ENCODE results near the gene GUK1. TPM values are rescaled to one million over a fixed set of nuclear protein-coding genes. Genes with fewer than 3 reads are reported as not detected.

Gene GUK1
- total and polyA plus RNA-seq, 2 experiments from 2014 or later, result 87.5 to 121 TPM

DNA sequence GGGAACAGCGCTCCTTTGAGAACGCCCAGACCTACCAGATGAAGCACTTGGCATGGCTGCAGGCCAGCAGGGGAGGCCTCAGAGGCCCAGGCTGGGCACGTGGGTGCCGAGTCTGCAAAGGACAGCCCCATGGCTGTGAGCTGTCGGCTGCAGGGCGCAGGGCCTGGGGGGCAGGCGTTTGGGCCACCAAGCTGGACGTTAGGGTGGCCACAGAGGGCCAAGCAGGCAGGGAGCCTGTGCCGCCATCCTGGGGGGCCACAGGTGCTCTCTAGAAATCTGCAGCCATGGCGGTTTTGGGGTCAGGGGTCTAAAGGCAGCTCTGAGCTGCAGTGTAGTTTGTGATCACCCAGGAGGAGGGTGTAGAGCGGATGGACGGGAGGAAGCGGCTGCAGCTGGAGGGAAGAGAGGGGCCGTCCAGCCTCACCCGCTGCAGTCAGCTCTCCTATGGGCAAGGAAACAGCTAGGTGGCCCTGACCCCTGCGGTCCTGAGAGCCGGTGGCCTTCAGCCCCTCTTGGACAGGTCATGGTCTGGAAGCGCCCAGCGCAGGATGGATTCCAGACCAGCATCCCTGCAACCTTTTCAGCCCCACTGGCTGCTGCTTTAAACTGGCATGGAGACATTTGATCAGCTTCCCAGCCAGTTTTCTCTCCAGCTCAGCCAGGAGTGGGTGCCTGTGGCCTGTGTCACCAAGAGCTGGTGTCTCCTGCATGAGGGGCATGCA is 36.5 kb downstream of the GUK1 start (continued):
- TF ChIP-seq, protein P1, sequence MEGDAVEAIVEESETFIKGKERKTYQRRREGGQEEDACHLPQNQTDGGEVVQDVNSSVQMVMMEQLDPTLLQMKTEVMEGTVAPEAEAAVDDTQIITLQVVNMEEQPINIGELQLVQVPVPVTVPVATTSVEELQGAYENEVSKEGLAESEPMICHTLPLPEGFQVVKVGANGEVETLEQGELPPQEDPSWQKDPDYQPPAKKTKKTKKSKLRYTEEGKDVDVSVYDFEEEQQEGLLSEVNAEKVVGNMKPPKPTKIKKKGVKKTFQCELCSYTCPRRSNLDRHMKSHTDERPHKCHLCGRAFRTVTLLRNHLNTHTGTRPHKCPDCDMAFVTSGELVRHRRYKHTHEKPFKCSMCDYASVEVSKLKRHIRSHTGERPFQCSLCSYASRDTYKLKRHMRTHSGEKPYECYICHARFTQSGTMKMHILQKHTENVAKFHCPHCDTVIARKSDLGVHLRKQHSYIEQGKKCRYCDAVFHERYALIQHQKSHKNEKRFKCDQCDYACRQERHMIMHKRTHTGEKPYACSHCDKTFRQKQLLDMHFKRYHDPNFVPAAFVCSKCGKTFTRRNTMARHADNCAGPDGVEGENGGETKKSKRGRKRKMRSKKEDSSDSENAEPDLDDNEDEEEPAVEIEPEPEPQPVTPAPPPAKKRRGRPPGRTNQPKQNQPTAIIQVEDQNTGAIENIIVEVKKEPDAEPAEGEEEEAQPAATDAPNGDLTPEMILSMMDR (conservative IDR thresholded peaks at IDR 0.05; ENCODE audit: low read depth in 2 of 2), result no peak

DNA sequence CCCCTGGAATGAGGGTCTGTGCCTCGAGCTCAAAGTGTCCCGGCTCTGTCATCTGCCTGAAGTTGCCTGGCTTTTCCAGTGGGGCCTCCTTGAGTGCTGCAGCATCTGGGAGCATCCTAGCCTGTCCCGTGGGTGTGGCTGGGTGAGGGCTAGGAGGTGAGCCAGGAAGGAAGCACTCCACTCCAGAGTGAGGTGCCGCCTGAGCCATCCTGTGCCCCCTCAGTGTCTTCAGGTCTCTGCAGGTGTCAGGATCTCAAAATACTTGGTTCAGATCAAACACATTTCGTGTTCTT is 37.0 kb downstream of the GUK1 start:
- Histone ChIP-seq H3K4me2 (no peak overlapping the region), H3K36me3 (ENCODE audit: insufficient read depth) (no peaks in the 10 kb centered on the region), H4K20me1 (replicated peaks; ENCODE audit: insufficient read depth) (no peaks in the 10 kb centered on the region; the same call in 1 of the 2 replicates), H3F3A (replicated peaks; ENCODE audit: low read depth) (peaks cover 4% of the 10 kb centered on the region; the same call in 1 of the 2 replicates), H3K27ac (ENCODE audit: low read depth) (no peak overlapping the region), H3K79me2 (replicated peaks; ENCODE audit: insufficient read depth) (0 out of 2 replicates have a peak, but pooled peaks cover 3% of the 10 kb centered on the region), H3K9me2 (ENCODE audit: insufficient read depth) (no peaks in the 10 kb centered on the region), H3K4me1 (ENCODE audit: insufficient read depth) (no peaks in the 10 kb centered on the region), H3K4me3 (no peak overlapping the region), H2AFZ (no peak overlapping the region), H3K27me3 (ENCODE audit: insufficient read depth) (no peaks in the 10 kb centered on the region)
- H3K27me3 Mint-ChIP-seq (ENCODE audit: insufficient read depth, low read depth, poor library complexity), result peaks cover 9% of the 10 kb centered on the region
- no peaks in the 10 kb centered on the region; the same call in 2 of the 3 replicates for H3K4me1 Mint-ChIP-seq
- no peak overlapping the region for H3K4me3 Mint-ChIP-seq
- no peaks in the 10 kb centered on the region; the same call in 2 of the 3 replicates for H3K9me3 Mint-ChIP-seq
- DNase-seq (ENCODE audit: low spot score) (no peak), ATAC-seq (no peak)
- no peak overlapping the region for H3K27ac Mint-ChIP-seq
- peaks cover 2% of the 10 kb centered on the region; the same call in 1 of the 3 replicates for H3K36me3 Mint-ChIP-seq (ENCODE audit: low read depth)
- TF ChIP-seq, protein P1 (conservative IDR thresholded peaks at IDR 0.05; ENCODE audit: low read depth in 2 of 2), result no peak
- TF ChIP-seq, protein P2, sequence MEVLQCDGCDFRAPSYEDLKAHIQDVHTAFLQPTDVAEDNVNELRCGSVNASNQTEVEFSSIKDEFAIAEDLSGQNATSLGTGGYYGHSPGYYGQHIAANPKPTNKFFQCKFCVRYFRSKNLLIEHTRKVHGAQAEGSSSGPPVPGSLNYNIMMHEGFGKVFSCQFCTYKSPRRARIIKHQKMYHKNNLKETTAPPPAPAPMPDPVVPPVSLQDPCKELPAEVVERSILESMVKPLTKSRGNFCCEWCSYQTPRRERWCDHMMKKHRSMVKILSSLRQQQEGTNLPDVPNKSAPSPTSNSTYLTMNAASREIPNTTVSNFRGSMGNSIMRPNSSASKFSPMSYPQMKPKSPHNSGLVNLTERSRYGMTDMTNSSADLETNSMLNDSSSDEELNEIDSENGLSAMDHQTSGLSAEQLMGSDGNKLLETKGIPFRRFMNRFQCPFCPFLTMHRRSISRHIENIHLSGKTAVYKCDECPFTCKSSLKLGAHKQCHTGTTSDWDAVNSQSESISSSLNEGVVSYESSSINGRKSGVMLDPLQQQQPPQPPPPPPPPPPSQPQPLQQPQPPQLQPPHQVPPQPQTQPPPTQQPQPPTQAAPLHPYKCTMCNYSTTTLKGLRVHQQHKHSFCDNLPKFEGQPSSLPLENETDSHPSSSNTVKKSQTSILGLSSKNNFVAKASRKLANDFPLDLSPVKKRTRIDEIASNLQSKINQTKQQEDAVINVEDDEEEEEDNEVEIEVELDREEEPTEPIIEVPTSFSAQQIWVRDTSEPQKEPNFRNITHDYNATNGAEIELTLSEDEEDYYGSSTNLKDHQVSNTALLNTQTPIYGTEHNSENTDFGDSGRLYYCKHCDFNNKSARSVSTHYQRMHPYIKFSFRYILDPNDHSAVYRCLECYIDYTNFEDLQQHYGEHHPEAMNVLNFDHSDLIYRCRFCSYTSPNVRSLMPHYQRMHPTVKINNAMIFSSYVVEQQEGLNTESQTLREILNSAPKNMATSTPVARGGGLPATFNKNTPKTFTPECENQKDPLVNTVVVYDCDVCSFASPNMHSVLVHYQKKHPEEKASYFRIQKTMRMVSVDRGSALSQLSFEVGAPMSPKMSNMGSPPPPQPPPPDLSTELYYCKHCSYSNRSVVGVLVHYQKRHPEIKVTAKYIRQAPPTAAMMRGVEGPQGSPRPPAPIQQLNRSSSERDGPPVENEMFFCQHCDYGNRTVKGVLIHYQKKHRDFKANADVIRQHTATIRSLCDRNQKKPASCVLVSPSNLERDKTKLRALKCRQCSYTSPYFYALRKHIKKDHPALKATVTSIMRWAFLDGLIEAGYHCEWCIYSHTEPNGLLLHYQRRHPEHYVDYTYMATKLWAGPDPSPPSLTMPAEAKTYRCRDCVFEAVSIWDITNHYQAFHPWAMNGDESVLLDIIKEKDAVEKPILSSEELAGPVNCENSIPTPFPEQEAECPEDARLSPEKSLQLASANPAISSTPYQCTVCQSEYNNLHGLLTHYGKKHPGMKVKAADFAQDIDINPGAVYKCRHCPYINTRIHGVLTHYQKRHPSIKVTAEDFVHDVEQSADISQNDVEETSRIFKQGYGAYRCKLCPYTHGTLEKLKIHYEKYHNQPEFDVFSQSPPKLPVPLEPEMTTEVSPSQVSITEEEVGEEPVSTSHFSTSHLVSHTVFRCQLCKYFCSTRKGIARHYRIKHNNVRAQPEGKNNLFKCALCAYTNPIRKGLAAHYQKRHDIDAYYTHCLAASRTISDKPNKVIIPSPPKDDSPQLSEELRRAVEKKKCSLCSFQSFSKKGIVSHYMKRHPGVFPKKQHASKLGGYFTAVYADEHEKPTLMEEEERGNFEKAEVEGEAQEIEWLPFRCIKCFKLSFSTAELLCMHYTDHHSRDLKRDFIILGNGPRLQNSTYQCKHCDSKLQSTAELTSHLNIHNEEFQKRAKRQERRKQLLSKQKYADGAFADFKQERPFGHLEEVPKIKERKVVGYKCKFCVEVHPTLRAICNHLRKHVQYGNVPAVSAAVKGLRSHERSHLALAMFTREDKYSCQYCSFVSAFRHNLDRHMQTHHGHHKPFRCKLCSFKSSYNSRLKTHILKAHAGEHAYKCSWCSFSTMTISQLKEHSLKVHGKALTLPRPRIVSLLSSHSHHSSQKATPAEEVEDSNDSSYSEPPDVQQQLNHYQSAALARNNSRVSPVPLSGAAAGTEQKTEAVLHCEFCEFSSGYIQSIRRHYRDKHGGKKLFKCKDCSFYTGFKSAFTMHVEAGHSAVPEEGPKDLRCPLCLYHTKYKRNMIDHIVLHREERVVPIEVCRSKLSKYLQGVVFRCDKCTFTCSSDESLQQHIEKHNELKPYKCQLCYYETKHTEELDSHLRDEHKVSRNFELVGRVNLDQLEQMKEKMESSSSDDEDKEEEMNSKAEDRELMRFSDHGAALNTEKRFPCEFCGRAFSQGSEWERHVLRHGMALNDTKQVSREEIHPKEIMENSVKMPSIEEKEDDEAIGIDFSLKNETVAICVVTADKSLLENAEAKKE (CRISPR knock-in tag; IDR thresholded peaks at IDR 0.05), result no peak
- no peak for TF ChIP-seq ZNF331 (CRISPR knock-in tag; IDR thresholded peaks at IDR 0.05; ENCODE audit: low read depth)
- no peak for TF ChIP-seq NANOG (IDR thresholded peaks at IDR 0.05; ENCODE audit: borderline replicate concordance)

All from GM23338 (cell line).